Large intestine (tissue), 12 donors: ENCODE data around the gene DGAT2L6. TPM values are rescaled to one million over a fixed set of nuclear protein-coding genes. Genes with fewer than 3 reads are reported as not detected.
A peak's percentile ranks its signal among the peaks of the same experiment; 100 is the strongest.

Source experiments
- DNase-seq, 2 donors: peaks; one replicate each; pipeline versions ENCODE4 v3.0.0 to v3.0.0-alpha.2; 2013
- H3K27ac ChIP-seq: one replicate; pipeline ENCODE4 v1.5.1; 2013; ENCODE audit warnings: low read length
- H3K27me3 ChIP-seq: 2 replicates; pipeline ENCODE4 v1.6.1; 2013; ENCODE audit warnings: low read length; ENCODE audit not compliant: control insufficient read depth, insufficient read depth
- H3K36me3 ChIP-seq: 2 replicates; pipeline ENCODE4 v1.6.1; 2013; ENCODE audit warnings: low read length; ENCODE audit not compliant: control insufficient read depth, insufficient read depth
- H3K4me1 ChIP-seq: one replicate; pipeline ENCODE4 v1.6.1; 2013; ENCODE audit warnings: low read length; ENCODE audit not compliant: control insufficient read depth, insufficient read depth
- H3K4me3 ChIP-seq: one replicate; pipeline ENCODE4 v1.5.1; 2013; ENCODE audit warnings: low read length
- H3K9me3 ChIP-seq: one replicate; pipeline ENCODE4 v1.6.1; 2013; ENCODE audit warnings: mild to moderate bottlenecking, low read depth, low read length, moderate library complexity; ENCODE audit not compliant: control insufficient read depth
- WGBS: methylation state at CpG from one replicate; pipeline ENCODE4 v1.1.5; 2013; ENCODE audit warnings: low lambda C conversion rate; ENCODE audit not compliant: insufficient coverage; 5-methylcytosine and 5-hydroxymethylcytosine counted together
- long read RNA-seq, 11 donors: transcript quantifications; one replicate each; lab custom pipeline, GENCODE V29; 2026
- polyA plus RNA-seq: library from polyadenylated mRNA; unstranded; fragments of 120-200 nt; gene quantifications from one replicate; pipeline ENCODE4 v1.2.1, GENCODE V29; 2013

The DGAT2L6 gene
- polyA plus RNA-seq: not detected
- long read RNA-seq, donor 1: 0 reads
- long read RNA-seq, donor 2: 0 reads
- long read RNA-seq, donor 3, partial matches to known transcripts: 20 of 110 reads
- long read RNA-seq, donor 3, other reads (novel, unspliced or antisense): 90 of 110 reads
- long read RNA-seq, donor 4: 0 reads
- long read RNA-seq, donor 5: 0 reads
- long read RNA-seq, donor 6: 0 reads
- long read RNA-seq, donor 7: 0 reads
- long read RNA-seq, donor 8: 0 reads
- long read RNA-seq, donor 9: 0 reads
- long read RNA-seq, donor 10: 0 reads
- long read RNA-seq, donor 11: 0 reads

DNA sequence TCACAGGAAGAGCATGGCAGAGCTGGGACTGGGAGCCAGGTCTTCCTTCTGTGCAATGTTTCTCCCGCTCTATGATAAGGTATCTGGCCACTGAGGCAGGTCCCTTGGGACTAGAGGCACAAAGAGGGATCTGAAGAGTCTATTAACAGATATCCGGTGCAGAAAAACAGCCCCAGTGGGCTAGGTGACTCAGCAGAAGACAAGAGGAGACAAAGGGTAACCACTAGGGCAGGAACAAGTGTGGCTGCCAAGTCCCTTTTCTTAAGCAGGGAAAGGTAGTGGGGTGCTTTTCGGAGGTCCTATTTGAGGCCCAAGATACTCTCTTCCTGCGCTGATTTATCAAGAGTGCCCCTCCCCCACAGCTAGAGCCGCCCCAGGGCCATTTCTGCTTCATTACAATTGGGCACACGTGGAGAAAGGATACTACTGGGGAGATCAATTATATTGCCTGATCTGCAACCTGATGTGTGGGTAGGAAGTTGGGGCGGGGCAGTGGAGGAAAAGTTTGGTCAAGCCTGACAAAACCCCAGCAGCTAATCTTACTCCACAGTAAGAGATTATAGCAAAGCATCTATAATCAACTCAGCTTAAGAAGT is at the start of gene DGAT2L6:
DGAT2L6 (plus strand) TSS at position 546 of the 596 bp plus-strand sequence. CDS start 100 bp downstream, outside the sequence.
- DNase-seq: no peak
- no peaks in the 10 kb centered on the region for H3K27me3 ChIP-seq
- H3K4me1 ChIP-seq: peaks cover 7% of the 10 kb centered on the region
- no peak within 1 kb of the TSS for H3K27ac ChIP-seq
- WGBS: no CpG with 5 or more reads among the region's 7 CpGs
- H3K9me3 ChIP-seq: no peaks in the 10 kb centered on the region
- H3K36me3 ChIP-seq: no peaks in the 10 kb centered on the region
- no peak within 1 kb of the TSS for H3K4me3 ChIP-seq

- H3K4me1 ChIP-seq: peaks cover 6% of the 10 kb centered on the region
- H3K27me3 ChIP-seq: no peaks in the 10 kb centered on the region
- no peaks in the 10 kb centered on the region for H3K36me3 ChIP-seq
- no peak overlapping the region for H3K4me3 ChIP-seq
- WGBS: no CpG with 5 or more reads among the region's 9 CpGs
- H3K27ac ChIP-seq: no peak overlapping the region
- H3K9me3 ChIP-seq: no peaks in the 10 kb centered on the region
- no peak for DNase-seq
These were observed 49.2 kb upstream of the DGAT2L6 start for GRCh38 chrX:70128071-70128470.

- Histone ChIP-seq H3K36me3 (no peaks in the 10 kb centered on the region), H3K9me3 (no peaks in the 10 kb centered on the region), H3K27ac (peak overlapping the region; percentile 17), H3K4me1 (peaks cover 6% of the 10 kb centered on the region), H3K4me3 (no peak overlapping the region), H3K27me3 (no peaks in the 10 kb centered on the region)
- DNase-seq: peak; percentile 16 to 52
- no CpG with 5 or more reads among the region's 1 CpG for WGBS
These were observed 47.5 kb upstream of the DGAT2L6 start for GRCh38 chrX:70129816-70130215.

- no CpG with 5 or more reads among the region's 4 CpGs for WGBS
- Histone ChIP-seq H3K36me3 (no peaks in the 10 kb centered on the region), H3K27me3 (no peaks in the 10 kb centered on the region), H3K4me1 (peaks cover 6% of the 10 kb centered on the region), H3K9me3 (no peaks in the 10 kb centered on the region), H3K27ac (no peak overlapping the region), H3K4me3 (no peak overlapping the region)
- no peak for DNase-seq
These were observed 45.1 kb upstream of the DGAT2L6 start for GRCh38 chrX:70132224-70132623.

- H3K27ac ChIP-seq: peak overlapping the region; percentile 75
- no peaks in the 10 kb centered on the region for H3K9me3 ChIP-seq
- H3K4me3 ChIP-seq: peak overlapping the region; percentile 78
- peaks cover 6% of the 10 kb centered on the region for H3K4me1 ChIP-seq
- no peaks in the 10 kb centered on the region for H3K36me3 ChIP-seq
- no peaks in the 10 kb centered on the region for H3K27me3 ChIP-seq
- WGBS: no CpG with 5 or more reads among the region's 8 CpGs
- DNase-seq: no peak
These were observed 44.4 kb upstream of the DGAT2L6 start for GRCh38 chrX:70132877-70133302.

DNA sequence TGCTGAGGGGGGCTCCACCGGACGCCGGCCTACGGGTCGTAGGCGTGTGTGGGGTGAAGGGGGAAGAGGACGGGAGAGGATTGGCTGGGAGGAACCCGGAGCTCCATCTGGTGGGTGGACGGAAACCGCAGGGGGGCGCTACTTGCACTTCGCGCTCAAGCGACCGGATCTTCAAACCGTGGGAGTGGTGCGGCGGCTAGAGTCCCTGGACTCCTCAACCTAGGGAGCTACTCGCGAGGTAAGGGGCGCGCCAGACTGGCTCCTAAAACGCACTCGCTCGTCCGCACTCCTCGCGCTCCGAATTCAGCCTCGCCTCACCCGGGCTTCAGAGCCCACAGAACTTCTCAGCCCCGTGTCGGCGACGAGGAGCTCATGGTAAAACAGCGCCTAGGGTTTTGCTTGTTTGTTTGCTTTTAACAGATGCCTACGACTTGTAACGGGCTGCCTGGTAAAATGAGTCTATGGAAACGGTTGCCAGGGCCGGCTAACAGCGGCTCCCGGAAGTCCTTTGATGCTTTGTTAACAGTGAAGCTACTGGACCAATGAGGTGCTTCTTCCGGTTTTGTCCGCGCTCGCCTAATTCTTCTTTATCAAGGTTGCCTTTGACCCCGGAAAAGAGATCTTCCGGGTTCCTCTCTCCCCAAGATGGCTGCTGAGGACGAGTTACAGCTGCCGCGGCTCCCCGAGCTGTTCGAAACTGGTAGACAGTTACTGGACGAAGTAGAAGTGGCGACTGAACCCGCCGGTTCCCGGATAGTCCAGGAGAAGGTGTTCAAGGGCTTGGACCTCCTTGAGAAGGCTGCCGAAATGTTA is 43.8 kb upstream of the DGAT2L6 start, which contains the start of gene IGBP1:
IGBP1 (plus strand) TSS at position 145 of the 813 bp plus-strand sequence; CDS start at position 646, 501 bp downstream.
- no CpG with 5 or more reads among the region's 59 CpGs for WGBS

DNA sequence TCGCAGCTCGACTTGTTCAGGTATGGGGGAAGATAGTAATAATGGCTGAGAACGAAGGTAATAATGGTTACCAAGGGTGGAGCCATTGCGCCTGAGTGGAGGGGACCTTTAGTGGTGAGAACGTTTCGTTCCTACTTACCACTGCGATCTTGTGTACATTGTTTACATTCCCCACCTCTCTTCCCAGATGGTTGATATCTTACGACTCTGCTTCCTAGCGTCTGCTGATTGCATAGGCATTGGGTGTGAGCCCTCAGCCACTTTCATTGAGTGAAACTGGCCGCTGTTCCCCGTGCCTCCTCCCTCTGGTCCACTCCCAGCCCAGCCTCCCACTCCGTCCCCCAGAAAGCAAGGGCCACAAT is 43.2 kb upstream of the DGAT2L6 start:
- WGBS: no CpG with 5 or more reads among the region's 12 CpGs
- Histone ChIP-seq H3K27ac (peak overlapping the region; percentile 75), H3K4me3 (peak overlapping the region; percentile 78), H3K27me3 (no peaks in the 10 kb centered on the region), H3K4me1 (peaks cover 2% of the 10 kb centered on the region), H3K9me3 (no peaks in the 10 kb centered on the region), H3K36me3 (no peaks in the 10 kb centered on the region)
- no peak for DNase-seq

More for the DNA sequence above, 43.8 kb upstream of the DGAT2L6 start, which contains the start of gene IGBP1:
- Histone ChIP-seq H3K27me3 (no peaks in the 10 kb centered on the region), H3K9me3 (no peaks in the 10 kb centered on the region), H3K4me3 (peak within 1 kb of the TSS; percentile 78), H3K27ac (peak within 1 kb of the TSS; percentile 75), H3K4me1 (peaks cover 6% of the 10 kb centered on the region), H3K36me3 (no peaks in the 10 kb centered on the region)
- peak; percentile 79 to 88 for DNase-seq

DNA sequence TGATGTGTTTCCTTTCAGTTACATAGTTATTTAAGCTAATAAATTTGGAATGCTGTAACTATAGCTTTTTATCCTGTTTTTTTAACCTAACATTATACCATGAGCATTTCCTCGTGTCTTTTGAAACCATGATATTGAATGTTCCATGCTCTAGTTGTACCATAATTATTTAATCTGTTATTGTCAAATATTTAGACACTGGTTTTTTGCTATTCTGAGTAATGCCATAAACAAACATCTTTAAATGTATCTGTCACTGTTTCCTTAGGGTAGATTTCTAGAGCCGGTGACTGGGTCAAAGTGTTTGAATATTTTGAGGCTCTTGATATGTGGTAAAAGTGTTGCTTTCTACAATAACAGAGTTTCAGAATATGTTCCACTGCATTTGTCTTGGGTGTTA is 38.7 kb upstream of the DGAT2L6 start:
- H3K4me3 ChIP-seq: no peak overlapping the region
- no CpG with 5 or more reads among the region's 2 CpGs for WGBS
- H3K27me3 ChIP-seq: no peaks in the 10 kb centered on the region
- no peaks in the 10 kb centered on the region for H3K36me3 ChIP-seq
- no peak overlapping the region for H3K27ac ChIP-seq
- H3K9me3 ChIP-seq: no peaks in the 10 kb centered on the region
- no peak for DNase-seq
- no peaks in the 10 kb centered on the region for H3K4me1 ChIP-seq

DNA sequence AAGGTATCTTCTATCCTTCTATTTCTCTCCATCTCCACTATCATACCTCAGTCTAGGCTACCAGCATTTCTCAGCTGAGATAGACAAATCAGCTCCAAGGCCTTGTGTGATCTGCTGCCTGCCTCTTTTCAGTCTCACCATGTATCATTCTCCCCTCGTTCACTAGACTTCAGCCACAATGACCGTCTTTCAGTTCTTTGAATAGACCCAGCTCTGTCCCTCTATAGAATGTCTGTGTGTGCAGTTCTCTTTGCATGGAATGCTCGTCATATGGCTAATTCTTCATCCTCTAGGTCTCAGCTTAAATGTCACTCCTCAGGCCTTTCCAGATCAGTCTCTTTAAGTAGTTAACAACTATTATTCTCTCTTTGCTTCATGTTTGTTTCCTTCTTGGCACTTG is 37.5 kb upstream of the DGAT2L6 start:
- H3K36me3 ChIP-seq: no peaks in the 10 kb centered on the region
- no peaks in the 10 kb centered on the region for H3K9me3 ChIP-seq
- no peak overlapping the region for H3K4me3 ChIP-seq
- DNase-seq: no peak
- H3K4me1 ChIP-seq: no peaks in the 10 kb centered on the region
- no peak overlapping the region for H3K27ac ChIP-seq
- no peaks in the 10 kb centered on the region for H3K27me3 ChIP-seq
- WGBS: no CpG with 5 or more reads among the region's 3 CpGs

GRCh38 chrX:70141373-70141772 is 35.9 kb upstream of the DGAT2L6 start:
- Histone ChIP-seq H3K4me3 (no peak overlapping the region), H3K36me3 (no peaks in the 10 kb centered on the region), H3K9me3 (no peaks in the 10 kb centered on the region), H3K4me1 (no peaks in the 10 kb centered on the region), H3K27me3 (no peaks in the 10 kb centered on the region), H3K27ac (no peak overlapping the region)
- no CpG with 5 or more reads among the region's 2 CpGs for WGBS
- no peak for DNase-seq
